ENCODE data around the gene LIG1. TPM values are rescaled to one million over a fixed set of nuclear protein-coding genes. Genes with fewer than 3 reads are reported as not detected.

LIG1 gene
- polyA plus RNA-seq (2012; ENCODE audit: insufficient read depth, insufficient read length, low read depth) = 10.4 TPM

GRCh38 chr19:48169939-48170803 is at the start of gene LIG1, which contains the start of gene ZSWIM9:
TSS of gene LIG1 (minus strand) at chr19:48170344. CDS start at chr19:48165566, 4,778 bp downstream.
TSS of gene ZSWIM9 (plus strand) at chr19:48170680. CDS start at chr19:48171803, 1,123 bp downstream.
- peak; percentile 95 for DNase-seq
- peak within 1 kb of the TSS; percentile 80 for H3K4me3 ChIP-seq (ENCODE audit: low read depth, low read length)
- H3K9me3 ChIP-seq = no peaks in the 10 kb centered on the region
- TF ChIP-seq CTCF (IDR thresholded peaks at IDR 0.05; ENCODE audit: low read depth, low read length) = no peak
- H3K36me3 ChIP-seq = no peaks in the 10 kb centered on the region
- 0 out of 2 replicates have a peak, but pooled peaks cover 2% of the 10 kb centered on the region for H3K27me3 ChIP-seq
- peaks cover 4% of the 10 kb centered on the region; the same call in 1 of the 2 replicates for H3K4me1 ChIP-seq

- no peak for DNase-seq
- Histone ChIP-seq H3K36me3 (no peaks in the 10 kb centered on the region), H3K27me3 (no peaks in the 10 kb centered on the region), H3K4me1 (no peaks in the 10 kb centered on the region), H3K4me3 (ENCODE audit: low read depth, low read length) (no peak overlapping the region), H3K9me3 (no peaks in the 10 kb centered on the region)
- no peak for TF ChIP-seq CTCF (IDR thresholded peaks at IDR 0.05; ENCODE audit: low read depth, low read length)
These were observed 48.9 kb upstream of the LIG1 start for GRCh38 chr19:48218997-48219396.

- Histone ChIP-seq H3K27me3 (no peaks in the 10 kb centered on the region), H3K4me1 (no peaks in the 10 kb centered on the region), H3K4me3 (ENCODE audit: low read depth, low read length) (no peak overlapping the region), H3K36me3 (no peaks in the 10 kb centered on the region), H3K9me3 (no peaks in the 10 kb centered on the region)
- no peak for DNase-seq
- TF ChIP-seq CTCF (IDR thresholded peaks at IDR 0.05; ENCODE audit: low read depth, low read length) = no peak
These were observed 46.8 kb upstream of the LIG1 start for GRCh38 chr19:48216933-48217332.

- no peaks in the 10 kb centered on the region for H3K4me1 ChIP-seq
- no peaks in the 10 kb centered on the region for H3K36me3 ChIP-seq
- no peaks in the 10 kb centered on the region for H3K9me3 ChIP-seq
- no peak for DNase-seq
- TF ChIP-seq CTCF (IDR thresholded peaks at IDR 0.05; ENCODE audit: low read depth, low read length) = no peak
- no peaks in the 10 kb centered on the region; the same call in 1 of the 2 replicates for H3K27me3 ChIP-seq
- H3K4me3 ChIP-seq (ENCODE audit: low read depth, low read length) = no peak overlapping the region
These were observed 43.8 kb upstream of the LIG1 start for GRCh38 chr19:48213959-48214358.

- Histone ChIP-seq H3K9me3 (no peaks in the 10 kb centered on the region), H3K27me3 (no peaks in the 10 kb centered on the region; the same call in 1 of the 2 replicates), H3K4me3 (ENCODE audit: low read depth, low read length) (no peak overlapping the region), H3K36me3 (no peaks in the 10 kb centered on the region), H3K4me1 (no peaks in the 10 kb centered on the region)
- no peak for DNase-seq
- no peak for TF ChIP-seq CTCF (IDR thresholded peaks at IDR 0.05; ENCODE audit: low read depth, low read length)
These were observed 39.9 kb upstream of the LIG1 start for GRCh38 chr19:48210005-48210404.
